ENCODE data around the gene SIX5.

The SIX5 gene

DNA sequence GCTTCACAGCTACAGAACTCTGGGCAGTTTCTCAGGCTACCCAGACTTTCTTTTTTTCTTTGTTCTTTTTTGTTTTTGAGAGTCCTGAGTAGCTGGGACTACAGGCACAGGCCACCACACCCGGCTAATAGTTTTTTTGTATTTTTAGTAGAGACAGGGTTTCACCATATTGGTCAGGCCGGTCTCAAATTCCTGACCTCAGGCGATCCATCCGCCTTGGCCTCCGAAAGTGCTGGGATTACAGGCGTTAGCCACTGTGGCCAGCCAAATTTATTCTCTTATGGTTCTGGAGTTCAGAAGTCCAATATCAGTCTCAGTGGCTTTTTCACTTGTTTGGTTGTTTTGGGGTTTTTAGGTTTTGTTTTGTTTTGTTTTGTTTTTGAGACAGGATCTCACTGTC, 23.4 kb downstream of the SIX5 start:
- Histone ChIP-seq H3K27me3 (peaks cover 0 to 10% of the 10 kb centered on the region in 2 donors), H3K4me3 (no peak overlapping the region), H3K36me3 (no peaks in the 10 kb centered on the region), H3K27ac (no peak overlapping the region), H3K9me3 (no peaks in the 10 kb centered on the region), H3K4me1 (no peaks in the 10 kb centered on the region)
- TF ChIP-seq CTCF (IDR thresholded peaks at IDR 0.05) = no peak
- DNase-seq = no peak
- intact Hi-C loops (cut with DNase I; ENCODE audit: low total_unique reads) = no loop called here

DNA sequence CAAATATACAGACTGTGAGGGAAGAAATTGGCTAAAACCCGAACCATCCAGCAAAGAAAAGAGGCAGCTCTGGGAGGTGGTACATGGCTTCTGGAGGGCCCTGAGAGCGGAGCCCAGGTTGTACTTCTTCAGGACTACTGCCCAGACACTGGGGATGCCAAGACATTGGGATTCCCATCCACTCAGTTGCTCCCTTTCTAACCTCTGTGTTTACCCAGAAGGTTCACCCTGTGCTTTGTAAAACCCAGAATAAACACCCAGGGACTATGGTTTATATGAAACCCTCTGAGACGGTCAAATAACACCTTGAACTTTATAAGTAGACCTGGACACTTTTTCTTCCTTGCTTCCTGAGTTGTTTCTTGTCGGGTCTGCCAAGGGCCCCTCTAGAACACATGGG, 26.1 kb downstream of the SIX5 start:
- DNase-seq = no peak
- H3K36me3 ChIP-seq = no peaks in the 10 kb centered on the region
- no peak overlapping the region for H3K27ac ChIP-seq
- TF ChIP-seq CTCF (IDR thresholded peaks at IDR 0.05) = no peak
- no peaks in the 10 kb centered on the region for H3K9me3 ChIP-seq
- H3K4me3 ChIP-seq = no peak overlapping the region
- intact Hi-C loops (cut with DNase I; ENCODE audit: low total_unique reads) = no loop called here
- H3K4me1 ChIP-seq = no peaks in the 10 kb centered on the region
- peaks cover 0 to 5% of the 10 kb centered on the region in 2 donors for H3K27me3 ChIP-seq

GRCh38 chr19:45739498-45740439, 29.3 kb downstream of the SIX5 start:
- intact Hi-C loops (cut with DNase I; ENCODE audit: low total_unique reads) = no loop called here
- Histone ChIP-seq H3K27ac (no peak overlapping the region), H3K4me1 (no peaks in the 10 kb centered on the region), H3K36me3 (no peaks in the 10 kb centered on the region), H3K4me3 (no peak overlapping the region), H3K9me3 (no peaks in the 10 kb centered on the region), H3K27me3 (no peaks in the 10 kb centered on the region)
- no peak for TF ChIP-seq CTCF (IDR thresholded peaks at IDR 0.05)
- no peak for DNase-seq

DNA sequence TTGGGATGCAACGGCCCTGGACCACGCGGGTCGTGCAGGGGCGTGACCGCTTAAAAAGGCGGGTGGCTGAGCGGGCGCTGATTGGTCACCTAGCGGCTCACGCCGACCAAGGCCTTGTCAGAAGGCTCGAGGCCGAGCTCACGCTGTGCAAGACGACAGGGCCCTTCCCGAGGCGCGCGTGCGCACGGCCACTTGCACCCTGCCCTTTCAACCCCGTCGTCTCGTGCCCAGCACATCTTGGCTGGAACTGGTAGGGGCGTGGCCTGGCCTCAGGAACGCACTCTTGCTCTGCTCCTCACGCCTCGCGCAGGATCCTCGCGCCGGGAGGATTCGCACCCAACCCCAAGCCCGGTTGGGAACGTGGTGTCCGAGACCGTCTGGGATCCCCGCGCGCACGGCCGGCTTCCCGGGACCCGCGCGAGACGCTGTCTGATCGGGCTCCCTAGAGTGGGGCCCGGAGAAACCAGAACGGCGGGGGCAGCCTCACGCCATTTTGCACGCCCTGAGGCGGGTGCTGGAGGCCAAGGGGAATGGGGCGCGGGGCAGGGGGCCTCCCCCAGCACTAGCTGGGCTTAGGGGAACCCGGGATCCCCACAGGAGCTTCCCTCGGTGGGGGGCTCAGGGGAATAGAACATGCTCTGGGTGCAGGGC, 35.8 kb downstream of the SIX5 start, which contains the start of gene MEIOSIN:
Gene MEIOSIN, plus strand, starts transcription at position 280 of the 651 bp plus-strand sequence. CDS start 1,938 bp downstream, outside the sequence.
- Histone ChIP-seq H3K9me3 (no peaks in the 10 kb centered on the region), H3K27ac (no peak within 1 kb of the TSS), H3K4me3 (no peak within 1 kb of the TSS), H3K36me3 (no peaks in the 10 kb centered on the region), H3K27me3 (no peaks in the 10 kb centered on the region), H3K4me1 (peaks cover 0 to 21% (median 12%) of the 10 kb centered on the region in 4 donors)
- intact Hi-C loops (cut with DNase I; ENCODE audit: low total_unique reads) = no loop called here
- no peak for TF ChIP-seq CTCF (IDR thresholded peaks at IDR 0.05)
- no peak for DNase-seq

DNA sequence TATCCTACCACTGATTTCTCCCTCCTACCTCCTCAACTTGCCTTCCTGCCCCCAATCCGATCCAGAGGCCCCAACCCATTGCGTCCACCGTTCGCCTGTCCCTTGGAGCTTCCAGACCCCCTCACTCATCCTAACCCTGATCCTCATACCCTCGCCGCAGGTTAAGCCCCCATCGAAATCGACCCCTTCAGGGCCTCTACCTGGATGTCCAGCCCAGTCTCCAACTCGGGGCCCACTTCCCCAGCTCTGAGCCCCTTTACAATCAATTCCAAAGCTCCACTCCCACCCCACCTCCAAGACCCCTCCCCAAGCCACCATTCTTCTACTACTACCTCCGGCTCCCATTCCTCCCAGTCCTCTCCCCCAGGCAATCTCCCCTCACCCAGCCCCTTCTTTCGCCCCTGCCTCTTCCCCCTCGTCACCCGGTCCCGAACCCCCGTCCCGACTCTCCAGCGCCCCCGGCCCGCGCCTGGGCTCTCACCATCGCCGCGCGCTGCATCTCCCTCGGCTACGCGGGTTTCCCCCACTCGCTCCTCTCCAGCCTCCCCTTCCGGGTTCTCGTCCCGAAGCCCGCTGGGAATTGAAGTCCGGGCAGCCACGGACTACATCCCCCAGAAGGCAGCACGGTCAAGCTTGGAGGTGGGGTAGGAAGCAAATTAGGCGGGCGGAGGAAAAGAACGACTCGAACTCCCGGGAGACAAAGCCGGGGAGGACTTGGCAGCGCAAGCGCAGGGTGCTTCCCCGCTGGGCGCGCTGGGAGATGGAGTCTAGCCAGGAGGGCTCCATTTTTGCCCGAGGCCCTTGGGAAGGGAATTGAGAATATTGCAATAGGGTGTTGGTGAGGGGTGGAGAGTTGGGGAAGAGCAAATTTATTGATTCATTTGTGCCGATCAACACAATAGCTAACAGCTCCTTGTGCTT, 38.4 kb downstream of the SIX5 start, which contains the start of gene FBXO46:
Gene FBXO46, minus strand, starts transcription at position 529 of the 921 bp plus-strand sequence. CDS start 17,401 bp downstream, outside the sequence.
- TF ChIP-seq CTCF (IDR thresholded peaks at IDR 0.05) = no peak
- intact Hi-C loops (cut with DNase I; ENCODE audit: low total_unique reads) = no loop called here
- peak; percentile 97 to 99 for DNase-seq

More for the DNA sequence above, 38.4 kb downstream of the SIX5 start, which contains the start of gene FBXO46:
- H3K9me3 ChIP-seq = no peaks in the 10 kb centered on the region
- H3K4me3 ChIP-seq = peak within 1 kb of the TSS; percentile 80 to 93
- H3K36me3 ChIP-seq = no peaks in the 10 kb centered on the region
- H3K27ac ChIP-seq = peak within 1 kb of the TSS; percentile 77 to 86
- no peaks in the 10 kb centered on the region for H3K27me3 ChIP-seq
- H3K4me1 ChIP-seq = peaks cover 0 to 27% (median 12%) of the 10 kb centered on the region in 4 donors
